Activated CD4-positive, alpha-beta memory T cell treated with anti-CD3 and anti-CD28 coated beads for 36 hours (primary cell): ENCODE results near the gene RRAGD. TPM values are rescaled to one million over a fixed set of nuclear protein-coding genes. Genes with fewer than 3 reads are reported as not detected.
"Not testable (repeated sequence)": the region's sequence is repeated elsewhere in the genome, so short reads cannot be mapped to it uniquely, and the experiment has no call there.

Experiments used
- CTCF ChIA-PET: fragments of 350-600 bp; sonication (Branson Sonifier 250); formaldehyde crosslinking; loops from one replicate; lab custom pipeline; 2021; ENCODE audit warnings: antibody characterized with exemption, inconsistent platforms; lab: Charles Lee
- POLR2A ChIA-PET: fragments of 350-600 bp; sonication (Branson Sonifier 250); formaldehyde crosslinking; loops from one replicate; lab custom pipeline; 2021; ENCODE audit warnings: antibody characterized with exemption; lab: Charles Lee
- DNase-seq: peaks from one replicate; pipeline ENCODE4 v3.0.0-alpha.2; 2020
- H3K27ac Mint-ChIP-seq: one replicate; pipeline ENCODE4 v1.8.0; 2021; ENCODE audit warnings: mixed read lengths
- H3K27me3 Mint-ChIP-seq: one replicate; pipeline ENCODE4 v1.8.0; 2021; ENCODE audit warnings: mixed read lengths
- H3K36me3 Mint-ChIP-seq: one replicate; pipeline ENCODE4 v1.8.0; 2021; ENCODE audit warnings: mixed read lengths
- H3K4me1 Mint-ChIP-seq: one replicate; pipeline ENCODE4 v1.8.0; 2021; ENCODE audit warnings: low read depth, mixed read lengths
- H3K4me3 Mint-ChIP-seq: one replicate; pipeline ENCODE4 v1.8.0; 2021; ENCODE audit warnings: mild to moderate bottlenecking, mixed read lengths
- H3K9me3 Mint-ChIP-seq: one replicate; pipeline ENCODE4 v1.8.0; 2021; ENCODE audit warnings: mixed read lengths
- intact Hi-C: fragments of 100-400 bp; cut with micrococcal nuclease; formaldehyde crosslinking; loops from one replicate; pipeline ENCODE4 v1.15.1; 2023
- total RNA-seq, 2 experiments: library from RNA; stranded (reverse); gene quantifications; one replicate each; pipeline ENCODE4 v1.2.3, GENCODE V29; 2021

The RRAGD gene
- total RNA-seq, 2 experiments from 2014 or later: 15.8 to 16.4 TPM

GRCh38 chr6:89410788-89411144 is 1.3 kb downstream of the RRAGD start:
- POLR2A ChIA-PET: interaction anchor here (0.5 to 1.5 kb wide), 3 partner anchors 30 to 448 kb away, joined by 3 to 5 read pairs (median 3); partner anchors contain the start of gene RNGTT
- Mint-ChIP-seq H3K36me3 (no peaks in the 10 kb centered on the region), H3K9me3 (no peaks in the 10 kb centered on the region), H3K4me3 (peak overlapping the region; percentile 74), H3K27ac (no peak overlapping the region), H3K4me1 (peaks cover 18% of the 10 kb centered on the region), H3K27me3 (peaks cover 2% of the 10 kb centered on the region)
- DNase-seq: no peak
- CTCF ChIA-PET: interaction anchor here (0.8 to 4.1 kb wide), 4 partner anchors 35 to 200 kb away, joined by 4 to 22 read pairs (median 8); no protein-coding TSS in a partner anchor
- intact Hi-C loops: loop anchor here (2.0 kb wide), 1 partner anchor 330 kb away; the partner anchor contains the start of gene PNRC1

- Mint-ChIP-seq H3K27me3 (peaks cover 2% of the 10 kb centered on the region), H3K9me3 (no peaks in the 10 kb centered on the region), H3K4me3 (peak overlapping the region; percentile 74), H3K4me1 (peaks cover 18% of the 10 kb centered on the region), H3K36me3 (no peaks in the 10 kb centered on the region), H3K27ac (no peak overlapping the region)
- POLR2A ChIA-PET: interaction anchor here (1.5 kb wide), 1 partner anchor 447 kb away, joined by 5 read pairs; the partner anchor contains the start of gene RNGTT
- CTCF ChIA-PET: interaction anchor here (4.1 kb wide), 1 partner anchor 38 kb away, joined by 22 read pairs; no protein-coding TSS in a partner anchor
- intact Hi-C loops: loop anchor here (2.0 kb wide), 1 partner anchor 329 kb away; the partner anchor contains the start of gene PNRC1
- no peak for DNase-seq
Observed at GRCh38 chr6:89410231-89410761, 1.8 kb downstream of the RRAGD start.

- H3K9me3 Mint-ChIP-seq: no peaks in the 10 kb centered on the region
- DNase-seq: no peak
- intact Hi-C loops: loop anchor here (2.0 kb wide), 1 partner anchor 329 kb away; the partner anchor contains the start of gene PNRC1
- H3K36me3 Mint-ChIP-seq: no peaks in the 10 kb centered on the region
- ChIA-PET CTCF (no interaction called here), POLR2A (no interaction called here)
- H3K27ac Mint-ChIP-seq: no peak overlapping the region
- no peaks in the 10 kb centered on the region for H3K27me3 Mint-ChIP-seq
- H3K4me1 Mint-ChIP-seq: peaks cover 18% of the 10 kb centered on the region
- H3K4me3 Mint-ChIP-seq: no peak overlapping the region
Observed at GRCh38 chr6:89409461-89410035, 2.5 kb downstream of the RRAGD start.

- no peak for DNase-seq
- Mint-ChIP-seq H3K27me3 (no peaks in the 10 kb centered on the region), H3K4me1 (peaks cover 7% of the 10 kb centered on the region), H3K4me3 (no peak overlapping the region), H3K9me3 (no peaks in the 10 kb centered on the region), H3K27ac (no peak overlapping the region), H3K36me3 (no peaks in the 10 kb centered on the region)
- ChIA-PET POLR2A (no interaction called here), CTCF (interaction anchor here (1.0 kb wide), 1 partner anchor 34 kb away, joined by 4 read pairs; no protein-coding TSS in a partner anchor)
- intact Hi-C loops: no loop called here
Observed at GRCh38 chr6:89406141-89406540, 5.9 kb downstream of the RRAGD start.

GRCh38 chr6:89404512-89404911 is 7.6 kb downstream of the RRAGD start:
- CTCF ChIA-PET: no interaction called here
- no peak overlapping the region for H3K4me3 Mint-ChIP-seq

GRCh38 chr6:89402776-89403175 is 9.3 kb downstream of the RRAGD start:
- no peaks in the 10 kb centered on the region for H3K27me3 Mint-ChIP-seq
- no peaks in the 10 kb centered on the region for H3K36me3 Mint-ChIP-seq
- H3K9me3 Mint-ChIP-seq: no peaks in the 10 kb centered on the region
- DNase-seq: no peak
- H3K4me3 Mint-ChIP-seq: no peak overlapping the region
- no peak overlapping the region for H3K27ac Mint-ChIP-seq
- POLR2A ChIA-PET: no interaction called here
- H3K4me1 Mint-ChIP-seq: no peaks in the 10 kb centered on the region
- CTCF ChIA-PET: interaction anchor here (1.7 kb wide), 1 partner anchor 31 kb away, joined by 4 read pairs; no protein-coding TSS in a partner anchor
- intact Hi-C loops: no loop called here

More at GRCh38 chr6:89404512-89404911, 7.6 kb downstream of the RRAGD start:
- no peak for DNase-seq
- no peaks in the 10 kb centered on the region for H3K9me3 Mint-ChIP-seq
- no peaks in the 10 kb centered on the region for H3K36me3 Mint-ChIP-seq
- POLR2A ChIA-PET: no interaction called here
- no peak overlapping the region for H3K27ac Mint-ChIP-seq
- intact Hi-C loops: no loop called here
- no peaks in the 10 kb centered on the region for H3K4me1 Mint-ChIP-seq
- no peaks in the 10 kb centered on the region for H3K27me3 Mint-ChIP-seq

GRCh38 chr6:89400912-89401399 is 11.1 kb downstream of the RRAGD start:
- no peak overlapping the region for H3K27ac Mint-ChIP-seq
- no peaks in the 10 kb centered on the region for H3K4me1 Mint-ChIP-seq

GRCh38 chr6:89400050-89400449 is 12.0 kb downstream of the RRAGD start:
- intact Hi-C loops: no loop called here
- CTCF ChIA-PET: interaction anchor here (1.6 kb wide), 1 partner anchor 28 kb away, joined by 5 read pairs; no protein-coding TSS in a partner anchor

More at GRCh38 chr6:89400912-89401399, 11.1 kb downstream of the RRAGD start:
- POLR2A ChIA-PET: no interaction called here
- Mint-ChIP-seq H3K27me3 (no peaks in the 10 kb centered on the region), H3K36me3 (no peaks in the 10 kb centered on the region), H3K4me3 (no peak overlapping the region), H3K9me3 (no peaks in the 10 kb centered on the region)
- intact Hi-C loops: no loop called here
- no peak for DNase-seq
- CTCF ChIA-PET: interaction anchor here (1.6 kb wide), 1 partner anchor 29 kb away, joined by 5 read pairs; no protein-coding TSS in a partner anchor

GRCh38 chr6:89398762-89399525 is 13.1 kb downstream of the RRAGD start:
- no peaks in the 10 kb centered on the region for H3K36me3 Mint-ChIP-seq
- H3K27me3 Mint-ChIP-seq: no peaks in the 10 kb centered on the region
- no peak overlapping the region for H3K4me3 Mint-ChIP-seq
- ChIA-PET POLR2A (no interaction called here), CTCF (no interaction called here)
- intact Hi-C loops: no loop called here
- H3K9me3 Mint-ChIP-seq: no peaks in the 10 kb centered on the region
- DNase-seq: no peak
- no peak overlapping the region for H3K27ac Mint-ChIP-seq
- no peaks in the 10 kb centered on the region for H3K4me1 Mint-ChIP-seq

More at GRCh38 chr6:89400050-89400449, 12.0 kb downstream of the RRAGD start:
- DNase-seq: no peak
- Mint-ChIP-seq H3K27me3 (no peaks in the 10 kb centered on the region), H3K36me3 (no peaks in the 10 kb centered on the region), H3K9me3 (no peaks in the 10 kb centered on the region), H3K4me1 (no peaks in the 10 kb centered on the region), H3K27ac (no peak overlapping the region), H3K4me3 (no peak overlapping the region)
- POLR2A ChIA-PET: no interaction called here

GRCh38 chr6:89397884-89398283 is 14.2 kb downstream of the RRAGD start:
- H3K4me1 Mint-ChIP-seq, intact Hi-C loops, H3K9me3 Mint-ChIP-seq, H3K27ac Mint-ChIP-seq, H3K4me3 Mint-ChIP-seq, H3K36me3 Mint-ChIP-seq, DNase-seq, H3K27me3 Mint-ChIP-seq: not testable (repeated sequence)
- ChIA-PET CTCF (interaction anchor here (0.8 kb wide), 1 partner anchor 26 kb away, joined by 3 read pairs; no protein-coding TSS in a partner anchor), POLR2A (interaction anchor here (0.6 to 0.7 kb wide), 2 partner anchors 13 to 197 kb away, joined by 3 read pairs; no protein-coding TSS in a partner anchor)

- peaks cover 2% of the 10 kb centered on the region for H3K36me3 Mint-ChIP-seq
- ChIA-PET CTCF (no interaction called here), POLR2A (no interaction called here)
- intact Hi-C loops: no loop called here
- H3K4me3 Mint-ChIP-seq: no peak overlapping the region
- H3K9me3 Mint-ChIP-seq: peaks cover 5% of the 10 kb centered on the region
- no peak for DNase-seq
- H3K4me1 Mint-ChIP-seq: no peaks in the 10 kb centered on the region
- no peaks in the 10 kb centered on the region for H3K27me3 Mint-ChIP-seq
- H3K27ac Mint-ChIP-seq: no peak overlapping the region
Observed at GRCh38 chr6:89393659-89394058, 18.4 kb downstream of the RRAGD start.

- peaks cover 5% of the 10 kb centered on the region for H3K9me3 Mint-ChIP-seq
- ChIA-PET CTCF (no interaction called here), POLR2A (no interaction called here)
- no peaks in the 10 kb centered on the region for H3K27me3 Mint-ChIP-seq
- peaks cover 2% of the 10 kb centered on the region for H3K36me3 Mint-ChIP-seq
- no peaks in the 10 kb centered on the region for H3K4me1 Mint-ChIP-seq
- DNase-seq: no peak
- H3K4me3 Mint-ChIP-seq: no peak overlapping the region
- H3K27ac Mint-ChIP-seq: no peak overlapping the region
- intact Hi-C loops: no loop called here
Observed at GRCh38 chr6:89392823-89393222, 19.2 kb downstream of the RRAGD start.
